ENCODE measurements around the gene MZT2B.
A peak's percentile ranks its signal among the peaks of the same experiment; 100 is the strongest.
"Not testable (repeated sequence)": the region's sequence is repeated elsewhere in the genome, so short reads cannot be mapped to it uniquely, and the experiment has no call there.

MZT2B gene

GRCh38 chr2:130145006-130145414 lies 37.1 kb upstream of the MZT2B start, which contains the start of gene CCDC74B:
Gene CCDC74B (minus strand): TSS chr2:130145112. CDS start chr2:130144996, 116 bp downstream.
- peak within 1 kb of the TSS; percentile 14 for H3K27ac Mint-ChIP-seq
- peak; percentile 69 for DNase-seq
- H3K9me3 Mint-ChIP-seq; H3K36me3 Mint-ChIP-seq (ENCODE audit: low read depth): not testable (repeated sequence)
- H3K4me3 Mint-ChIP-seq: peak within 1 kb of the TSS; percentile 74
- H3K4me1 Mint-ChIP-seq (ENCODE audit: low read depth): peaks cover 12% of the 10 kb centered on the region
- H3K27me3 Mint-ChIP-seq: peaks cover 18% of the 10 kb centered on the region

- not testable (repeated sequence) for H3K9me3 Mint-ChIP-seq; DNase-seq; H3K4me1 Mint-ChIP-seq (ENCODE audit: low read depth); H3K27ac Mint-ChIP-seq; H3K4me3 Mint-ChIP-seq; H3K27me3 Mint-ChIP-seq
- peaks cover 28% of the 10 kb centered on the region for H3K36me3 Mint-ChIP-seq (ENCODE audit: low read depth)
These were observed 33.5 kb upstream of the MZT2B start for GRCh38 chr2:130148515-130148914.

- Mint-ChIP-seq H3K9me3 (no peaks in the 10 kb centered on the region), H3K4me3 (no peak overlapping the region), H3K27ac (no peak overlapping the region), H3K27me3 (peaks cover 6% of the 10 kb centered on the region), H3K36me3 (ENCODE audit: low read depth) (peaks cover 46% of the 10 kb centered on the region), H3K4me1 (ENCODE audit: low read depth) (no peaks in the 10 kb centered on the region)
- DNase-seq: no peak
These were observed 31.6 kb upstream of the MZT2B start for GRCh38 chr2:130150181-130151144.

GRCh38 chr2:130151145-130151512 lies 30.9 kb upstream of the MZT2B start:
- H3K4me1 Mint-ChIP-seq (ENCODE audit: low read depth); H3K27ac Mint-ChIP-seq: not testable (repeated sequence)
- peaks cover 53% of the 10 kb centered on the region for H3K36me3 Mint-ChIP-seq (ENCODE audit: low read depth)

DNA sequence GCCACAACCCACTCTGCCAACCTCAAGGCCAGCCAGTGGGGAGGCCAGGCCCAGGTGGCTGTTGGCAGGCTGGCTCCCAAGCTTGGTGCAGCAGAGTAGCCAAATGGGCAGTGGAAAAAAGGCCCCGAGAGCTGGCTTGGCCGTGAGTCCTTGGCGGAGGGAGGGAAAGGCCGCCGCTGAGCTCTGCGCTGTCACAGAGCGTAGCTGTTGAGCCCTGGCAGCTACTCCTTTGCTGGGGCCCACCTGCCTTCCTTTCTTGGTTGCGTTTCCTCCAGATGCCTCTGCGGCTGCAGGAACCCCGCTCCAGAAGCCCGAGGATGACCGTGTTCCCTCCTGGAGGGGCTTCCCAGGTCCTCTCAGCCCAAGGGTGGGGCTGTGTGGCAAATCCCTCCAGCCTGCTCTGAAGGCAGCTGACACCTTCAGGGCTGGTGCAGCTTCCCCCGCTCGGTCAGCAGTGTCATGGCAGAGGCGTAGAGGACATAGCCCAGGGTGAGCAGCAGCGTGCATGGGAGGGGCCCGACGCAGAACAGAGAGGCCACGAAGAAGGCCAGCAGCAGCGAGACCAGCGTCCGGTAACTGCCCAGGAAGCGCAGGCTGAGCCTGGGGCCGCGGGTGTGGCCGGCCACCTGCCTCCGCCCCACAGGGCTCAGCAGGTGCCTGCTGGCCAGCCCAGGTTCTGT lies 29.8 kb upstream of the MZT2B start:
- not testable (repeated sequence) for H3K27ac Mint-ChIP-seq; DNase-seq; H3K4me3 Mint-ChIP-seq; H3K4me1 Mint-ChIP-seq (ENCODE audit: low read depth); H3K27me3 Mint-ChIP-seq; H3K9me3 Mint-ChIP-seq
- peaks cover 61% of the 10 kb centered on the region for H3K36me3 Mint-ChIP-seq (ENCODE audit: low read depth)

More at GRCh38 chr2:130151145-130151512, 30.9 kb upstream of the MZT2B start:
- H3K4me3 Mint-ChIP-seq, H3K27me3 Mint-ChIP-seq, H3K9me3 Mint-ChIP-seq, DNase-seq: not testable (repeated sequence)

DNA sequence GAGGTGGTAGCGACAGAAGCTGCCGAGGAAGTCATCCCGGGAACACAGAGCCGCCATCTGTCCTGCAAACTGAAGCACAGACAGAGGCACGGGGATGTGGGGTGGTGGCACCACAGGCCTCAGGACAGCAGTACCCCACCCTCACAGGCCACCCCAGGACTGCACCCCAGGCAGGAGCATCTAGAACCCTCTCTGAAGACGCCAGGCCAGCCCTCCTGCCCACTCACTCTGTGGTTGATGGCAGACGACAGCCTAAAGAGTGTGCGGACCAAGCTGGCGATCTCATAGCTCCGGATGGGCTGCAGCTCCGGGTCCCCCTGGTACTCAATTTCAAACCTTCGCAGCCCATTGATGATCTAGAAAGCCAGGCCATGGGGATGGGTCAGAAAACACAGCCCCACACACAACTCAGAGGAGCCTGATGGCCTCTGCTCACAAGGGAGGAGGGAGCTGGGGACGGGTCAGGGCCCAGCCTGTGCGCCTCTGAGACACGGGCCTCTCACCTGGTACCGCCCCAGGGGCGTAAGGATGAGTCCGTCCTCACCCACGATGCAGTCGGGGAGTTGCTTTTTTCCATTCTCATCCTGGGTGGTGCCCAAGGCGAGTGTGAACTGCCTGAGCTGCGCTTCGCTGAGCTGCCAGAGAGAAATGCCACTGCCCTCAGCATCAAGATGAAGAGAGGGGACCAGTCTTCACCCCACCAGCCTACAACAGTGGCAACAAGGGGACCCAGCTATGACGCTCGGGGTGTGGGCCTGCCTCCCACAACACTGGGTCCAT lies 29.1 kb upstream of the MZT2B start:
- Mint-ChIP-seq H3K4me1 (ENCODE audit: low read depth) (peaks cover under 1% of the 10 kb centered on the region), H3K9me3 (no peaks in the 10 kb centered on the region), H3K36me3 (ENCODE audit: low read depth) (peaks cover 69% of the 10 kb centered on the region), H3K27ac (peak overlapping the region; percentile 40), H3K27me3 (no peaks in the 10 kb centered on the region), H3K4me3 (no peak overlapping the region)
- DNase-seq: no peak

GRCh38 chr2:130153721-130154422 lies 28.2 kb upstream of the MZT2B start:
- H3K27me3 Mint-ChIP-seq; DNase-seq; H3K4me3 Mint-ChIP-seq; H3K4me1 Mint-ChIP-seq (ENCODE audit: low read depth); H3K27ac Mint-ChIP-seq; H3K9me3 Mint-ChIP-seq: not testable (repeated sequence)
- H3K36me3 Mint-ChIP-seq (ENCODE audit: low read depth): peaks cover 77% of the 10 kb centered on the region

DNA sequence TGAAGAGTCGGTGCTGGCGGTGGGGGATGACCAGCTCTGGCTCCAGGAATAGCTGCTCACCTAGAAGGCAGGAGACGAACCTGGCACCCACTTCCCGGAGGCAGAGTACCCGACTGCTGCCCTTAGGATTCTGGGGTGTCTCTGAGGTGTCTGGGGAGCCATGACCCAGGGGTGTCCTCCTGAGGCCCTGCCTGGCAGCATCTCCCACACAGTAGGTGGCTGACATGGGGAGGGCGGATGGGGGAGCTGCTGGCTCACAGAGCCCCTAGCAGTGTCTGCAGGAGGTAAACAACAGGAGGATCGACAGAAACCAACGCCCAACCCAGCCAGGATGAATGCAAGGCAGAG lies 27.7 kb upstream of the MZT2B start:
- DNase-seq; H3K4me3 Mint-ChIP-seq; H3K27ac Mint-ChIP-seq; H3K4me1 Mint-ChIP-seq (ENCODE audit: low read depth); H3K9me3 Mint-ChIP-seq; H3K27me3 Mint-ChIP-seq: not testable (repeated sequence)
- peaks cover 83% of the 10 kb centered on the region for H3K36me3 Mint-ChIP-seq (ENCODE audit: low read depth)

GRCh38 chr2:130154773-130155765 lies 27.0 kb upstream of the MZT2B start:
- Mint-ChIP-seq H3K36me3 (ENCODE audit: low read depth) (peaks cover 88% of the 10 kb centered on the region), H3K27ac (no peak overlapping the region)

GRCh38 chr2:130155956-130156623 lies 26.0 kb upstream of the MZT2B start:
- not testable (repeated sequence) for H3K27ac Mint-ChIP-seq; DNase-seq; H3K9me3 Mint-ChIP-seq; H3K4me1 Mint-ChIP-seq (ENCODE audit: low read depth); H3K4me3 Mint-ChIP-seq; H3K27me3 Mint-ChIP-seq
- H3K36me3 Mint-ChIP-seq (ENCODE audit: low read depth): peaks cover 86% of the 10 kb centered on the region

More at GRCh38 chr2:130154773-130155765, 27.0 kb upstream of the MZT2B start:
- Mint-ChIP-seq H3K4me3 (no peak overlapping the region), H3K4me1 (ENCODE audit: low read depth) (peaks cover 6% of the 10 kb centered on the region), H3K9me3 (no peaks in the 10 kb centered on the region), H3K27me3 (no peaks in the 10 kb centered on the region)
- peak; percentile 26 for DNase-seq

- Mint-ChIP-seq H3K36me3 (ENCODE audit: low read depth) (peaks cover 90% of the 10 kb centered on the region), H3K4me1 (ENCODE audit: low read depth) (peaks cover 6% of the 10 kb centered on the region), H3K4me3 (no peak overlapping the region), H3K9me3 (no peaks in the 10 kb centered on the region), H3K27ac (peak overlapping the region; percentile 37), H3K27me3 (no peaks in the 10 kb centered on the region)
- DNase-seq: no peak
These were observed 25.4 kb upstream of the MZT2B start for GRCh38 chr2:130156624-130157004.

DNA sequence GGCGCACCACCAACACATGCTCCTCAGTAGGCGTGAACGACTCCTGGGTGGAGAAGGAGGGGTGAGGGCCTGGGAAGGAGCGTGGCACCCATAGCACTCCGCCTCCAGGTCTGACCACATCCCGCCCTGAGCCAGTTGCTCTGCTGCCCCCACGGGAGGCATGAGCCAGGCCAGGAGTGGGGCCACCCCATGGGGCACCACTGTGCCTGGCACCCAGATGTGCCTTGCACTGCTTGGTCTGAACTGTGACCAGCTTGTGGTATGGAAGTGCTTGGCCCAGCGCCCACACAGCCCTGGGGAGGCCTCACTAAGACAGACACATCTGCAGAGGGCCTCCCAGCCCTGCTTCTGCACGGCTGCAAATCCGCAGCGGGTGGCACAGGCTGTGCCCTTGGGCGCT lies 24.7 kb upstream of the MZT2B start:
- H3K4me3 Mint-ChIP-seq; H3K27me3 Mint-ChIP-seq; H3K27ac Mint-ChIP-seq; DNase-seq; H3K4me1 Mint-ChIP-seq (ENCODE audit: low read depth); H3K9me3 Mint-ChIP-seq: not testable (repeated sequence)
- peaks cover 90% of the 10 kb centered on the region for H3K36me3 Mint-ChIP-seq (ENCODE audit: low read depth)

All from activated T-cell treated with anti-CD3 and anti-CD28 coated beads, Interleukin-2, amount 50 U/mL, for 24 hours (primary cell).